CD4-positive, CD25-positive, alpha-beta regulatory T cell (primary cell): Measurements from ENCODE around the gene TRIM13. TPM values are rescaled to one million over a fixed set of nuclear protein-coding genes. Genes with fewer than 3 reads are reported as not detected.
A peak's percentile ranks its signal among the peaks of the same experiment; 100 is the strongest.
"Not testable (repeated sequence)": the region's sequence is repeated elsewhere in the genome, so short reads cannot be mapped to it uniquely, and the experiment has no call there.

Source experiments
- ATAC-seq, 2 donors: fragments of 150-1000 bp; cut with Tn5 transposase; one replicate each; pipeline ENCODE4 v1.10.0; 2021; ENCODE audit warnings: low read depth in 2 of 2, moderate number of reproducible peaks in 2 of 2, moderate library complexity in 1 of 2
- DNase-seq, 3 donors: peaks; one replicate each; pipeline versions ENCODE4 v3.0.0 to v3.0.0-alpha.2; 2012 to 2022; ENCODE audit warnings: mixed read lengths in 1 of 3
- H3K27ac ChIP-seq: one replicate; pipeline ENCODE4 v1.7.0; 2013; ENCODE audit warnings: mild to moderate bottlenecking, low read length; ENCODE audit not compliant: insufficient read depth, poor library complexity, severe bottlenecking
- H3K27me3 ChIP-seq: one replicate; pipeline ENCODE4 v1.7.0; 2013; ENCODE audit warnings: low read length; ENCODE audit not compliant: control insufficient read depth, insufficient read depth
- H3K36me3 ChIP-seq: one replicate; pipeline ENCODE4 v1.7.0; 2013; ENCODE audit warnings: mild to moderate bottlenecking, low read length, moderate library complexity; ENCODE audit not compliant: control insufficient read depth, insufficient read depth
- H3K4me1 ChIP-seq: 2 replicates; pipeline ENCODE4 v1.7.0; 2013; ENCODE audit warnings: mild to moderate bottlenecking, low read length; ENCODE audit not compliant: insufficient read depth, control insufficient read depth, poor library complexity, severe bottlenecking
- H3K4me3 ChIP-seq: one replicate; pipeline ENCODE4 v1.7.0; 2013; ENCODE audit warnings: low read depth, mild to moderate bottlenecking, low read length, moderate library complexity
- H3K9me3 ChIP-seq, 2 experiments: 1 replicate in 1 of 2; 2 replicates in 1 of 2; pipeline ENCODE4 v1.7.0; 2013; ENCODE audit warnings: low read length in 2 of 2, mild to moderate bottlenecking in 1 of 2, moderate library complexity in 1 of 2; ENCODE audit not compliant: control insufficient read depth in 2 of 2
- H3K27ac Mint-ChIP-seq, 3 donors: one replicate each; pipeline ENCODE4 v1.8.0; 2020 to 2022; ENCODE audit warnings: mild to moderate bottlenecking in 3 of 3, mixed read lengths in 3 of 3, moderate library complexity in 2 of 3
- H3K27me3 Mint-ChIP-seq: one replicate; pipeline ENCODE4 v1.8.0; 2022; ENCODE audit warnings: mild to moderate bottlenecking, mixed read lengths
- H3K36me3 Mint-ChIP-seq: one replicate; pipeline ENCODE4 v1.8.0; 2020; ENCODE audit warnings: mixed read lengths
- H3K4me1 Mint-ChIP-seq, 4 donors: one replicate each; pipeline ENCODE4 v1.8.0; 2020 to 2022; ENCODE audit warnings: mixed read lengths in 4 of 4, mild to moderate bottlenecking in 1 of 4
- H3K4me3 Mint-ChIP-seq, 4 donors: one replicate each; pipeline ENCODE4 v1.8.0; 2020 to 2022; ENCODE audit warnings: mild to moderate bottlenecking in 4 of 4, mixed read lengths in 4 of 4, moderate library complexity in 3 of 4
- H3K9me3 Mint-ChIP-seq, 7 donors: one replicate each; pipeline ENCODE4 v1.8.0; 2020 to 2022; ENCODE audit warnings: mixed read lengths in 7 of 7, mild to moderate bottlenecking in 3 of 7, moderate library complexity in 2 of 7
- polyA plus RNA-seq, 4 donors: library from polyadenylated mRNA; unstranded; fragments of 300-500 nt; fragmentation: Illumina TruSeq; gene quantifications; one replicate each; pipeline ENCODE4 v1.2.3, GENCODE V29; 2021
- total RNA-seq: library from RNA; stranded (reverse); gene quantifications from one replicate; pipeline ENCODE4 v1.2.3, GENCODE V29; 2022

TRIM13 gene
- total RNA-seq (23.8 TPM), polyA plus RNA-seq (10 to 100 TPM; 10.2 to 22.5 (median 13.4) TPM)

DNA sequence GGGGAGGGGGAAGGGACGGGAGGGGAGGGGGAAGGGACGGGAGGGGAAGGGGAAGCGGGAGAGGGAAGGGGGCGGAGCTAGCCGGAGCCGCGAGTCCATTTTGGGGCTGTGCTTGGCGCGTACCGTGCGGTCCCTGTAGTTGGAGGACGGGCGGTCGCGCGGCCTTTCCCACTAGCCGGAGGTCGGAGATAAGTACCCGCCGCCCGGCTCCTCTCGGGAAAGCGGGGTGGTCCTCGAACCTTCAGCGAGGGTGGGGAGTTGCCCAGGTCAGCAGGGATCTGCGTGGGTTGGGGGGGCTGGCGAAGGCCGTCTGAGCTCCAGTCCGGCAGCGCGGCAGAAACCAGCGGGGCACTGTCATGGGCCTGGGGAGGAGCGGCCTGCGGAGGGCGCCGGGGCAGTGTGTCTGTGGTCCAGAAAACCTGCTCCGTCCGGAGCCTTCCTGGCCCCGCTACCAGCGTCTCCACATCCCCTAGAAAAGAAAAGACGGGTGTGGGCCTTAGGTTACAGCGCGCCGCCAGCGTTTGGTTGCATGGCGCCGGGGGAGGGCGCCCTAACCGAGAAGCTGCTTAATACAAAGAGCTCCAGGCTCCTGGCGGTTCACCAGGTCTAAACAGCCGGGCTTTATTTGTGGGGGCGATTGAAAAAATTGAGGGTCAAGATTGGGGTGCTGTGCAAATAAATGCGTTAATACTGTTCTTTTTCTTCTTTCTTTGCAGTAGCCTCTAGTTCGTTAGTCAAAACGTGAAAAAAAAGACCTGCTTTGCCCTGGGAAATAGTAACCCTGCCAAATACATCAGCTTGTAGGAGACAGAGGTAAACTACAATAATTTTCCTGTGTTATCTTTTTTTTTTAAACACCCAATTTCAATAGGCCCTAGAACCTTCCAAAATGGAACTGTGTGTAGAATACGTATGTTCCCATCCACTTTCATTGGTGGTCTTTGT, at the start of gene TRIM13:
TSS of gene TRIM13 (plus strand) at position 92 of the 945 bp plus-strand sequence. CDS start 14,899 bp downstream, outside the sequence.
- peaks cover 18% of the 10 kb centered on the region for H3K36me3 Mint-ChIP-seq
- Histone ChIP-seq H3K9me3 (no peaks in the 10 kb centered on the region), H3K27ac (peak within 1 kb of the TSS; percentile 90), H3K27me3 (no peaks in the 10 kb centered on the region), H3K4me1 (peaks cover 54% of the 10 kb centered on the region), H3K4me3 (peak within 1 kb of the TSS; percentile 94), H3K36me3 (peaks cover 7% of the 10 kb centered on the region)
- H3K27ac Mint-ChIP-seq, result peak within 1 kb of the TSS; percentile 69 to 90 (median 89)
- no peaks in the 10 kb centered on the region for H3K27me3 Mint-ChIP-seq
- peak within 1 kb of the TSS; percentile 88 to 98 (median 91) for H3K4me3 Mint-ChIP-seq
- no peaks in the 10 kb centered on the region for H3K9me3 Mint-ChIP-seq
- H3K4me1 Mint-ChIP-seq, result peaks cover 34 to 56% (median 47%) of the 10 kb centered on the region in 4 donors
- DNase-seq, result peak; percentile 71 to 93 (median 84)
- ATAC-seq, result peak; percentile 81 to 83

DNA sequence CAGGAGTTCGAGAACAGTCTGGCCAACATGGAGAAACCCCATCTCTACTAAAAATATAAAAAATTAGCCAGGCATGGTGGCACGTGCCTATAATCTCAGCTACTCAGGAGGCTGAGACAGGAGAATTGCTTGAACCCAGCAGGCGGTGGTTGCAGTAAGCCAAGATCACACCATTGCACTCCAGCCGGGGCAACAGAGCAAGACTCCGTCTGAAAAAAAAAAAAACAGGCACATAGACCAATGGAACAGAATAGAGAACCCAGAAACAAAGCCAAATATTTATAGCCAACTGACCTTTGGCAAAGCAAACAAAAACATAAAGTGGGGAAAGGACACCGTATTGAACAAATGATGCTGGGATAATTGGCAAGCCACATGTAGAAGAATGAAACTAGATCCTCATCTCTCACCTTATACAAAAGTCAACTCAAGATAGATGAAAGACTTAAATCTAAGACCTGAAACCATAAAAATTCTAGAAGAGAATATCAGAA, 48.0 kb upstream of the TRIM13 start:
- not testable (repeated sequence) for H3K36me3 Mint-ChIP-seq, H3K27ac Mint-ChIP-seq, H3K27me3 ChIP-seq, H3K4me3 ChIP-seq, H3K9me3 Mint-ChIP-seq, H3K4me1 ChIP-seq, ATAC-seq, H3K27me3 Mint-ChIP-seq, H3K4me3 Mint-ChIP-seq, H3K27ac ChIP-seq, H3K9me3 ChIP-seq, DNase-seq, H3K4me1 Mint-ChIP-seq, H3K36me3 ChIP-seq

GRCh38 chr13:49951754-49952535, 44.9 kb upstream of the TRIM13 start:
- H3K27me3 ChIP-seq, result no peaks in the 10 kb centered on the region
- no peak overlapping the region for H3K27ac ChIP-seq
- no peak overlapping the region for H3K4me3 Mint-ChIP-seq
- H3K4me1 ChIP-seq, result no peaks in the 10 kb centered on the region
- H3K4me1 Mint-ChIP-seq, result no peaks in the 10 kb centered on the region
- peaks cover 0 to 3% (median 2%) of the 10 kb centered on the region in 7 donors for H3K9me3 Mint-ChIP-seq
- H3K4me3 ChIP-seq, result no peak overlapping the region
- peaks cover 4% of the 10 kb centered on the region for H3K36me3 Mint-ChIP-seq
- no peaks in the 10 kb centered on the region for H3K36me3 ChIP-seq
- H3K9me3 ChIP-seq, result no peaks in the 10 kb centered on the region
- DNase-seq (no peak), ATAC-seq (no peak)
- no peak overlapping the region for H3K27ac Mint-ChIP-seq
- H3K27me3 Mint-ChIP-seq, result peaks cover 13% of the 10 kb centered on the region

GRCh38 chr13:49953560-49953959, 43.3 kb upstream of the TRIM13 start:
- H3K27ac Mint-ChIP-seq, result no peak overlapping the region
- H3K27me3 ChIP-seq, result no peaks in the 10 kb centered on the region
- H3K4me1 ChIP-seq, result no peaks in the 10 kb centered on the region
- peaks cover 4% of the 10 kb centered on the region for H3K36me3 Mint-ChIP-seq
- DNase-seq (no peak), ATAC-seq (no peak)
- no peak overlapping the region for H3K4me3 Mint-ChIP-seq
- H3K4me3 ChIP-seq, result no peak overlapping the region
- no peaks in the 10 kb centered on the region for H3K4me1 Mint-ChIP-seq
- H3K9me3 ChIP-seq, result no peaks in the 10 kb centered on the region
- H3K9me3 Mint-ChIP-seq, result peaks cover 0 to 3% (median 0%) of the 10 kb centered on the region in 7 donors
- no peaks in the 10 kb centered on the region for H3K36me3 ChIP-seq
- peaks cover 13% of the 10 kb centered on the region for H3K27me3 Mint-ChIP-seq
- no peak overlapping the region for H3K27ac ChIP-seq

- Mint-ChIP-seq H3K36me3 (peaks cover 4% of the 10 kb centered on the region), H3K9me3 (peaks cover 0 to 2% (median 0%) of the 10 kb centered on the region in 7 donors), H3K4me1 (no peaks in the 10 kb centered on the region), H3K4me3 (no peak overlapping the region), H3K27ac (no peak overlapping the region), H3K27me3 (peaks cover 10% of the 10 kb centered on the region)
- Histone ChIP-seq H3K27me3 (no peaks in the 10 kb centered on the region), H3K9me3 (no peaks in the 10 kb centered on the region), H3K36me3 (no peaks in the 10 kb centered on the region), H3K4me1 (no peaks in the 10 kb centered on the region), H3K27ac (no peak overlapping the region), H3K4me3 (no peak overlapping the region)
- DNase-seq, result no peak
- ATAC-seq, result no peak
These were observed 42.0 kb upstream of the TRIM13 start for GRCh38 chr13:49954674-49955455.

DNA sequence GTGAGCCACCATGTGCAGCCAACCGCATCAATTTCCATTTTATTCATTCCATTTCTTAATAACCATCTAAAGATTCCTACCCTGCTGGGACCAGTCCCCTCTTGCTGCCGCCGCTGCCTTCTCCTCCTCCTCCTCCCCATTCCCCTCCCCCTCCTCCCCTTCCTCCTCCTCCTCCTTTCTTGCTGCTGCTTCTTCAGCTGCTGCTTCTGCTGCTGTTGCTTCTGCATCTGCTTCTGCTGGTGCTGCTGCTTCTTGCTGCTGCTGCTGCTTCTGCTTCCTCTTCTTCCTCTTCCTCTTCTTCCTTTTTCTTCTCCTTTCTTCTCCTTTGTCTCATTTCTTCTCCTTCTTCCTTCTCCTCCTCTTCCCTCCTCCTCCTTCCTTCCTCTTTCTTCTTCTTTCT, 40.7 kb upstream of the TRIM13 start:
- ATAC-seq (no peak), DNase-seq (no peak)
- H3K27me3 Mint-ChIP-seq, result peaks cover 8% of the 10 kb centered on the region
- H3K27ac Mint-ChIP-seq, result no peak overlapping the region
- no peaks in the 10 kb centered on the region for H3K4me1 ChIP-seq
- peaks cover 8% of the 10 kb centered on the region for H3K36me3 Mint-ChIP-seq
- no peaks in the 10 kb centered on the region for H3K27me3 ChIP-seq
- no peak overlapping the region for H3K27ac ChIP-seq
- no peak overlapping the region for H3K4me3 ChIP-seq
- H3K4me3 Mint-ChIP-seq, result no peak overlapping the region
- H3K36me3 ChIP-seq, result no peaks in the 10 kb centered on the region
- no peaks in the 10 kb centered on the region for H3K9me3 ChIP-seq
- H3K9me3 Mint-ChIP-seq, result peaks cover 0 to 3% (median 0%) of the 10 kb centered on the region in 7 donors
- H3K4me1 Mint-ChIP-seq, result no peaks in the 10 kb centered on the region

DNA sequence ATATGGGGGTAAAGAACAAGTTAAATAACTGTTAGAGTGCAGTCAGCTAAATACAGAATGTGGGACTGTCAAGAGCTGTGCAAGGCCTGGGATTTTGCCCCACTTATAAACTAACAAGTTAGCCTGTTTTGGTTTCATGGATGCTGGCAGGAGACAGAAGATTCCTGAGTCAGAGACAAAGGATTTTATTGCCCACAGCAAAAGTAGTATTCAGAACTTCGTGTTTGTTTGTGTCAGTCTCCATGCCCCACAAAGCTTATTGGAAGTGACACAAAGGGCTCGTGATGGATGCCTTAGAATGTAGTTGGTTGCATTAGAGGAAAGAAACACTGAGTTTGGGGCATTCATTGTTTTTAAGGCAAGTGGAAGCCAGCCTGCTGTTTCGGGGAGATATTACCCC, 38.5 kb upstream of the TRIM13 start:
- no peak overlapping the region for H3K4me3 Mint-ChIP-seq
- H3K27me3 Mint-ChIP-seq, result peaks cover 8% of the 10 kb centered on the region
- Histone ChIP-seq H3K9me3 (peaks cover 0 to 5% of the 10 kb centered on the region in 2 experiments), H3K36me3 (no peaks in the 10 kb centered on the region), H3K4me3 (no peak overlapping the region), H3K4me1 (no peaks in the 10 kb centered on the region), H3K27ac (no peak overlapping the region), H3K27me3 (no peaks in the 10 kb centered on the region)
- peaks cover 0 to 12% (median 4%) of the 10 kb centered on the region in 7 donors for H3K9me3 Mint-ChIP-seq
- no peaks in the 10 kb centered on the region for H3K4me1 Mint-ChIP-seq
- peaks cover 8% of the 10 kb centered on the region for H3K36me3 Mint-ChIP-seq
- DNase-seq (no peak), ATAC-seq (no peak)
- no peak overlapping the region for H3K27ac Mint-ChIP-seq
